Breast epithelium (tissue), 4 donors: ENCODE measurements around the gene DSG3. TPM values are rescaled to one million over a fixed set of nuclear protein-coding genes. Genes with fewer than 3 reads are reported as not detected.

Experiments
- DNase-seq, 2 donors: peaks; one replicate each; pipeline ENCODE4 v3.0.0-alpha.2; 2019; ENCODE audit warnings: low spot score in 2 of 2
- H3K27ac ChIP-seq, 2 donors: fragments of 200-600 bp; sonication (generic) in 1 of 2; one replicate each; pipeline ENCODE4 v1.5.1; 2016 to 2019; ENCODE audit warnings: mild to moderate bottlenecking in 1 of 2
- H3K27me3 ChIP-seq, 2 donors: fragments of 200-600 bp; sonication (generic) in 1 of 2; one replicate each; pipeline versions ENCODE4 v1.5.1 to v1.6.0; 2017 to 2019; ENCODE audit warnings: control low read depth in 1 of 2, mild to moderate bottlenecking in 1 of 2
- H3K36me3 ChIP-seq: fragments of 200-600 bp; one replicate; pipeline ENCODE4 v1.5.1; 2019
- H3K4me1 ChIP-seq, 2 donors: fragments of 200-600 bp; sonication (generic); one replicate each; pipeline ENCODE4 v1.5.1; 2016 to 2019; ENCODE audit warnings: control low read depth in 1 of 2
- H3K4me3 ChIP-seq, 3 donors: fragments of 200-600 bp; sonication (generic); 1 replicate in 2 of 3; 2 replicates in 1 of 3; pipeline ENCODE4 v1.5.1; 2016 to 2019; ENCODE audit warnings: mild to moderate bottlenecking in 3 of 3, moderate library complexity in 2 of 3
- H3K9me3 ChIP-seq, 2 donors: fragments of 200-600 bp; sonication (generic) in 1 of 2; one replicate each; pipeline ENCODE4 v1.5.1; 2016 to 2019; ENCODE audit warnings: control low read depth in 1 of 2
- CTCF ChIP-seq, 3 donors: fragments of 450-650 bp; IDR thresholded peaks; one replicate each; pipeline ENCODE4 v1.5.1; 2016 to 2017; ENCODE audit warnings: antibody characterized with exemption in 3 of 3, mild to moderate bottlenecking in 3 of 3, moderate library complexity in 3 of 3
- POLR2A ChIP-seq: fragments of 450-650 bp; IDR thresholded peaks from one replicate; pipeline ENCODE4 v1.6.1; 2016; ENCODE audit warnings: antibody characterized with exemption, mild to moderate bottlenecking, moderate library complexity
- POLR2AphosphoS5 ChIP-seq, 3 donors: sonication (generic); formaldehyde crosslinking; IDR thresholded peaks; one replicate each; pipeline ENCODE4 v1.6.1; 2017; ENCODE audit warnings: antibody characterized with exemption in 3 of 3
- intact Hi-C: fragments of 100-400 bp; cut with DNase I; formaldehyde crosslinking; loops from one replicate; pipeline ENCODE4 v1.15.1; 2023; ENCODE audit warnings: low total_unique reads
- total RNA-seq, 3 donors: library from RNA; depleted of rRNA; stranded (reverse); fragments of >200 nt; gene quantifications; one replicate each; pipeline ENCODE4 v1.1.0, GENCODE V29; 2016

DSG3 gene
- total RNA-seq, 3 donors from 2014 or later = 21.0 to 40.1 TPM; not detected in 1

GRCh38 chr18:31510319-31510718 is 62.8 kb downstream of the DSG3 start:
- Histone ChIP-seq H3K36me3 (no peaks in the 10 kb centered on the region), H3K27ac (peak overlapping the region; percentile 72 to 84), H3K27me3 (no peaks in the 10 kb centered on the region), H3K4me1 (peaks cover 0 to 21% of the 10 kb centered on the region in 2 donors), H3K4me3 (no peak overlapping the region), H3K9me3 (peaks cover 0 to 4% of the 10 kb centered on the region in 2 donors)
- TF ChIP-seq CTCF (IDR thresholded peaks at IDR 0.05) = no peak
- TF ChIP-seq POLR2AphosphoS5 (IDR thresholded peaks at IDR 0.05) = no peak
- no peak for TF ChIP-seq POLR2A
- no peak for DNase-seq
- intact Hi-C loops = no loop called here

DNA sequence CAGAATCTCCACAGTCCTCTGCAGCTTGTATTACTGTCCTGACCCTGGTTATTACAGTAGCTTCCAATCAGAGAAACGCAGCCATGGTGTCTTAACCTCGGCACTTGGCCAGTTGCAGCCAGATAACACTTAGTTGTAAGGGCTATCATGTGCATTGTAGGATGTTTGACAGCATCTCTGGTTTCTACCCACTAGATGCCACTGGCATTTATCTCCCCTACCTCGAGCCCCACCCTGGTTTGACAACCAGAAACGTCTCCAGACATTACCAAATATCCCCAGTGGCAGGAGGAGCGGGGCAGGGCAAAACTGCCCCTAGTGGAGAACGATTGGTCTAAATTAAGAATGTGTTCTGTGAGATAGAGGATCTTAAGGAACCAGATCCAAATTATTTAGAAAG is 63.6 kb downstream of the DSG3 start:
- Histone ChIP-seq H3K4me3 (no peak overlapping the region), H3K27me3 (no peaks in the 10 kb centered on the region), H3K36me3 (no peaks in the 10 kb centered on the region), H3K4me1 (peaks cover 0 to 21% of the 10 kb centered on the region in 2 donors), H3K9me3 (peaks cover 0 to 4% of the 10 kb centered on the region in 2 donors), H3K27ac (peak overlapping the region; percentile 72 to 84)
- no peak for TF ChIP-seq POLR2AphosphoS5 (IDR thresholded peaks at IDR 0.05)
- intact Hi-C loops = no loop called here
- no peak for DNase-seq

GRCh38 chr18:31512203-31512764 is 64.7 kb downstream of the DSG3 start:
- DNase-seq = no peak
- peaks cover 0 to 2% of the 10 kb centered on the region in 2 donors for H3K9me3 ChIP-seq
- intact Hi-C loops = no loop called here
- H3K4me1 ChIP-seq = peaks cover 0 to 21% of the 10 kb centered on the region in 2 donors
- no peaks in the 10 kb centered on the region for H3K27me3 ChIP-seq
- no peak overlapping the region for H3K4me3 ChIP-seq
- H3K36me3 ChIP-seq = no peaks in the 10 kb centered on the region
- peak overlapping the region; percentile 36 to 84 for H3K27ac ChIP-seq
- TF ChIP-seq POLR2A = no peak
- TF ChIP-seq POLR2AphosphoS5 (IDR thresholded peaks at IDR 0.05) = no peak
- no peak for TF ChIP-seq CTCF (IDR thresholded peaks at IDR 0.05)

- Histone ChIP-seq H3K27me3 (no peaks in the 10 kb centered on the region), H3K9me3 (no peaks in the 10 kb centered on the region), H3K36me3 (no peaks in the 10 kb centered on the region), H3K4me3 (no peak overlapping the region), H3K4me1 (peaks cover 0 to 21% of the 10 kb centered on the region in 2 donors), H3K27ac (peak overlapping the region; percentile 67 to 84)
- no peak for DNase-seq
- no peak for TF ChIP-seq POLR2A
- no peak for TF ChIP-seq CTCF (IDR thresholded peaks at IDR 0.05)
- TF ChIP-seq POLR2AphosphoS5 (IDR thresholded peaks at IDR 0.05) = no peak
- intact Hi-C loops = no loop called here
Observed at GRCh38 chr18:31513189-31513935, 65.8 kb downstream of the DSG3 start.

DNA sequence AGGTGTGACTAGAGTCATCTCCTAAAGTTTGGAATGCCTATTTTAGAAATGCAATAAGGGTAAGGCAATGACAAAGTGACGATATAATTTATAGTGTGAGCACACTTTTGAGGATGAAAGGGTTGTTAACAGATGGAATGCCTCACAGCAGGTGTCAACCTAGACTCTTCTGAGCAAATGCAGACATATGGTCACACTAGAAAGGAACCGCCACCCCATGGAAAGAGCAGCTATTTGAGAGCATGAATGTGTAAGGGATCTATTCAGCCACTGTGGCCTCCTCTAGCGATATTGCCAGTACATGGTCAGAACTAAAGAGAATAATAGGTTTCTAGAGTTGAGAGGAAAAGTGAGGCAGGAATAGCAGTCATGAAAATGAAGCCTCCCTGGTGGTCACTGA is 68.9 kb downstream of the DSG3 start:
- Histone ChIP-seq H3K4me3 (no peak overlapping the region), H3K9me3 (no peaks in the 10 kb centered on the region), H3K36me3 (no peaks in the 10 kb centered on the region), H3K27ac (no peak overlapping the region), H3K4me1 (peaks cover 0 to 12% of the 10 kb centered on the region in 2 donors), H3K27me3 (no peaks in the 10 kb centered on the region)
- no peak for DNase-seq
- intact Hi-C loops = loop anchor here (2.0 kb wide), 1 partner anchor 46 kb away; no protein-coding TSS in a partner anchor
- TF ChIP-seq POLR2AphosphoS5 (IDR thresholded peaks at IDR 0.05) (no peak), CTCF (IDR thresholded peaks at IDR 0.05) (no peak), POLR2A (no peak)
